HUES6 (cell line): ENCODE data around the gene HFE.
"Not testable (repeated sequence)": the region's sequence is repeated elsewhere in the genome, so short reads cannot be mapped to it uniquely, and the experiment has no call there.

Source experiments
- H3K27ac ChIP-seq: 2 replicates; pipeline ENCODE4 v1.7.0; 2013; ENCODE audit warnings: low read depth, mild to moderate bottlenecking, low read length, inconsistent platforms
- H3K27me3 ChIP-seq: 2 replicates; pipeline ENCODE4 v1.6.1; 2013; ENCODE audit warnings: low read length; ENCODE audit not compliant: control insufficient read depth, insufficient read depth
- H3K36me3 ChIP-seq: 2 replicates; pipeline ENCODE4 v1.6.1; 2013; ENCODE audit warnings: low read length; ENCODE audit not compliant: control insufficient read depth, insufficient read depth
- H3K4me1 ChIP-seq: 2 replicates; pipeline ENCODE4 v1.6.1; 2013; ENCODE audit warnings: low read length; ENCODE audit not compliant: control insufficient read depth, insufficient read depth
- H3K4me3 ChIP-seq: 2 replicates; pipeline ENCODE4 v1.5.1; 2013; ENCODE audit warnings: low read depth, low read length
- H3K9ac ChIP-seq: one replicate; pipeline ENCODE4 v1.6.1; 2013; ENCODE audit warnings: mild to moderate bottlenecking, low read length
- H3K9me3 ChIP-seq: 2 replicates; pipeline ENCODE4 v1.6.1; 2013; ENCODE audit warnings: low read depth, low read length; ENCODE audit not compliant: control insufficient read depth, insufficient read depth

Gene HFE

DNA sequence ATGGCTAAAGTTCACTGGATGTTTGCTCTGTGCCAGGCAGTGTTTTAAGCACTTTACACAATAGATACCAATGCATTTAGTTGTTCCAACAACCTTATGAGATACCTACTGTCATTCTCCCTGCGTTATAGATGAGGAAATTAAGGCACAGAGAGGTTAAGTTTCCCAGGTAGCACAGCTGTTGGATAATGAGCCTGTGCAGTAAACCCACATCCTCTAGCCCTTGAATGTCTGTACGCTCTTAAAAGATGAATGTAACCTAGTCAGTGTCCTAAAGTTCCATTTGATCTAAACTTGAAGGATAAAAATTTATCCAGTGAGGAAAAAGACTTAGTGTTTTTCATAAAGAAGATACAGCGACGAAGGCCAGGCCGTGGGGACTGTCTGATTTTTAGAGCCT is 28.0 kb downstream of the HFE start:
- Histone ChIP-seq H3K9me3 (no peaks in the 10 kb centered on the region), H3K36me3 (no peaks in the 10 kb centered on the region), H3K27ac (no peak overlapping the region), H3K4me1 (peaks cover 4% of the 10 kb centered on the region; the same call in 1 of the 2 replicates), H3K27me3 (no peaks in the 10 kb centered on the region), H3K4me3 (no peak overlapping the region), H3K9ac (no peak overlapping the region)

DNA sequence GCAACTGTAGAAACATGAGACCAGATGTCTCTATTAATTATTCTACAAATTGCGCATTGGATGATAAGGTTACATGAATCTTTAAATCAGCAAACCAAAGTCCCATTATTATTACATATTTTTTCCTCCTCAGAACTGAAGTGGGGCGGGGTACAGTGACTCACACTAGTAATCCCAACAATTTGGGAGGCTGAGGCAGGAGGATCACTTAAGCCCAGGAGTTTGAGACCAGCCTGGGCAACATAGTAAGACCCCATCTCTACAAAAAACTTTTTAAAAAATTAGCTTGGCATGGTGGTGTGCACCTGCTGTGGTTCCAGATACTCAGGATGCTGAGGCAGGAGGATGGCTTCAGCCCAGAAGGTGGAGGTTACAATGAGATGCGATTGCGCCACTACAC is 29.0 kb downstream of the HFE start:
- Histone ChIP-seq H3K27ac (no peak overlapping the region), H3K27me3 (no peaks in the 10 kb centered on the region), H3K9ac (no peak overlapping the region), H3K36me3 (no peaks in the 10 kb centered on the region), H3K4me1 (peaks cover 10% of the 10 kb centered on the region), H3K9me3 (no peaks in the 10 kb centered on the region), H3K4me3 (no peak overlapping the region)

DNA sequence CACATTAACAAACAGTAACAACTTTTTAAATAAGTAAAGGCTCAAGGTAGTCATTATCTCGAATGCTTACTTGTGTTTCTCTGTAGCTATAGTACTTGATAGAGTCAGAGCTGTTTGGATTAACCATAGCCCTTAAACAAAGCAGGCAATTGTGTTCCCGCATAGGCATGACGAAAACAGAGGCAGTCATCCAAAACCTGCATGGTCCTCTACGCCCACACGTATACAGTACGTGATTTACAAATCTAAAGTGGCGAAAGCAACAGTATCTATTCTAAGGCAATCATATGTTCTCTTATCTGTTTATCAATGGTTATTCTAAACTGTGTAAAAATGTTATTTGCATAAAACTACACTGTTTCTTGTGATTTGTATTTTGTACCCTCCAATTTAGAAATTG is 31.8 kb downstream of the HFE start:
- Histone ChIP-seq H3K27me3 (no peaks in the 10 kb centered on the region), H3K4me1 (peaks cover 23% of the 10 kb centered on the region), H3K27ac (no peak overlapping the region), H3K4me3 (no peak overlapping the region), H3K9me3 (no peaks in the 10 kb centered on the region), H3K9ac (no peak overlapping the region), H3K36me3 (no peaks in the 10 kb centered on the region)

DNA sequence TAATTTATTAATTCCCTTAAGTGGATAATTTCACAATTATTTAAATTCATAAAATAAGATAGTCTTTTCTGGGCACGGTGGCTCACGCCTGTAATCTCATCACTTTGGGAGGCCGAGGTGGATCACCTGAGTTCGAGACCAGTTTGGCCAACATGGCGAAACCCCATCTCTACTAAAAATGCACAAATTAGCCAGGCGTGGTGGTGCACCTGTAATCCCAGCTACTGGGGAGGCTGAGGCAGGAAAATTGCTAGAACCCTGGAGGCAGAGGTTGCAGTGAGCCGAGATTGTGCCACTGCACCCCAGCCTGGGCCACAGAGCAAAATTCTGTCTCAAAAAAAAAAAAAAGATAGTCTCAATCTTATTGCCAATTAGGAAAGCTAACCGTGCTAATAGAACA is 32.9 kb downstream of the HFE start:
- H3K36me3 ChIP-seq, H3K27ac ChIP-seq: not testable (repeated sequence)

DNA sequence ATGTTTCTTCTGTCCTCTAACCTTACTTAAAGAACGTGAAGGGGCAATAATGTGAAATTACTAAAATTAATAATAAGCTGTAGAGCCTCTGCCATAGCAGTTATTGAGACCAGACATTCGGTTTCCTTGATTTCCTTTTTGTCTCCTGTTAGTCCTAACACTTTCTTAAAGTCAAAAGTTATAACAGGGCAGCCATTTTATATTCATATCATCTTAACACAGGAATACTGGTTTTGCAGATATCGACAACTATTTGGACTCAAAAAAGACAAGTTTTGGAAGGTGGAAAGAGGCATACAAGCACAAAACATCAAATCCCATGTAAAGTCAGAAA is 33.5 kb downstream of the HFE start:
- Histone ChIP-seq H3K4me3 (no peak overlapping the region), H3K27ac (peak overlapping the region; percentile 29; the same call in 1 of the 2 replicates), H3K9me3 (no peaks in the 10 kb centered on the region), H3K4me1 (peaks cover 23% of the 10 kb centered on the region), H3K9ac (no peak overlapping the region), H3K36me3 (no peaks in the 10 kb centered on the region), H3K27me3 (no peaks in the 10 kb centered on the region)

More for the DNA sequence above, 32.9 kb downstream of the HFE start:
- H3K4me1 ChIP-seq: peaks cover 23% of the 10 kb centered on the region
- not testable (repeated sequence) for H3K27me3 ChIP-seq, H3K9ac ChIP-seq, H3K4me3 ChIP-seq, H3K9me3 ChIP-seq

DNA sequence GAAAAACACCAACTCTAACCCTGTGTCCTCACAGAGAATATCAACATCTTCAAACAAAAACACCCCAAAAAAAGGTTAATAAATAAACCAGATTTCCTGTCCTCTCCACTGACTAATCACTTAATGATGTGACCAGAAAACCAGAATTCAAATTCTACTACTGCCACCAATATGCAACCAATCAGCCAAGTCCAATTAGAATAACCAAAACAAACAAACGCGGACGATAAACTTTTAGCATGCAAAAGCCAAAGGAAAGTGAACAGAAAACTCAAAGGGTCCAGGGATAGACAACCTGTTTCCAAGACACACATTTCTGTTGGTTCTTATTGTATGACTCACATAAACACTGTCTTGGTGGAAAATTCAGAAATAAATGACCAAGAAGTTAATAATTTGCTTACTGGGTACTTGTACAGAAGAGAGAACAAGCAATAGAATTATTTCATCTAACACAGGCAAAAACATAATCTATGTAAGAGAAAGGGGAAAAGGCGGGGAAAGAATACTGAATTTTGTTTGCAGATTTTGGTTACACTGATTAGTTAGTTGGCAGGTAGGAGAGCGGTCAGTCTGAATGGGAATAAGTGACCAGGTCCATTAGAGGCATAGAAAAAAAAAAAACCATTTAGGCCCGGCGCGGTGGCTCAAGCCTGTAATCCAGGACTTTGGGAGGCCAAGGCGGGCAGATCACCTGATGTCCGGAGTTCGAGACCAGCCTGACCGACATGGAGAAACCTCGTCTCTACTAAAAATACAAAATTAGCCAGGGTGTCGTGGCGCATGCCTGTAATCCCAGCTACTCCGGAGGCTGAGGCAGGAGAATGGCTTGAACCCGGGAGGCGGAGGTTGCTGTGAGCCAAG is 34.1 kb downstream of the HFE start:
- Histone ChIP-seq H3K27me3 (no peaks in the 10 kb centered on the region), H3K9me3 (no peaks in the 10 kb centered on the region), H3K27ac (peak overlapping the region; percentile 90; the same call in 1 of the 2 replicates), H3K36me3 (no peaks in the 10 kb centered on the region), H3K4me1 (peaks cover 23% of the 10 kb centered on the region), H3K9ac (no peak overlapping the region), H3K4me3 (no peak overlapping the region)

DNA sequence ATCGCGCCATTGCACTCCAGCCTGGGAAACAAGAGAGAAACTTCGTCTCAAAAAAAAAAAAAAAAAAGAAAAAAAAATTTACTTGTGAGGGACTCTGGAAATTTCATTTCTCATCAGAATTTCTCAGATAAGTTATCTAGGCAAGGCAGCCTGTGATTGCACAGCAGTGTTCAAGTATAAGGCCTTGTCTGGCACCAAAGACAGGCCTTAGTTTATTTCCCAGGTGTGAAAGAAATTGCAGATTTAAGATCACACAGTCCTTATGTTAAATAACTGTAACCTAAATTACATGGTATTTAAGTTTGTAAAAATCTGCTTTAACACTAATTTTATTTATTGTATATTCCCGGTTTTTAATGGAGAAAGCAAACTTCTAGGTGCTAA is 34.8 kb downstream of the HFE start:
- H3K4me1 ChIP-seq: peaks cover 28% of the 10 kb centered on the region
- peak overlapping the region; percentile 91 for H3K4me3 ChIP-seq
- H3K27me3 ChIP-seq: no peaks in the 10 kb centered on the region
- peak overlapping the region; percentile 90 for H3K27ac ChIP-seq
- no peaks in the 10 kb centered on the region for H3K9me3 ChIP-seq
- peak overlapping the region; percentile 92 for H3K9ac ChIP-seq
- H3K36me3 ChIP-seq: no peaks in the 10 kb centered on the region

DNA sequence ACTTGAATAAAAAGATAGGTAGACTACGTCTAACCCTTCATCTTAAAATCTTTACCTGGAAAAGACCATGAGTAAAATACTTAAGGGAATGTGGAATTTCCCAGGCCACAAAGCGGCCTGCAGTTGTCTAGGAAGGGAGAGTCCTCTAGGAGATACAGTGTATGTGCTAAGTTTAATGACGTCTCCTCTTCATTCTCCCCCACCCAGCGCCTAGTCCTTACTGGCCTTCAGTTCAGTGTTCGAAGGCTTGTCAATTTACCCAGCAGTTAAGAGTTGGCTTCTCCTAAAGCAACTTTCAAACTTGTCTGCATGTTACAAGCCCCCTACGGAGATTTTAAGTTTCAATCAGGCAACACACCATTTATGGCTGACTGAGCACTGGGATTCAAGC is 35.2 kb downstream of the HFE start:
- Histone ChIP-seq H3K27ac (peak overlapping the region; percentile 90), H3K9ac (peak overlapping the region; percentile 92)

DNA sequence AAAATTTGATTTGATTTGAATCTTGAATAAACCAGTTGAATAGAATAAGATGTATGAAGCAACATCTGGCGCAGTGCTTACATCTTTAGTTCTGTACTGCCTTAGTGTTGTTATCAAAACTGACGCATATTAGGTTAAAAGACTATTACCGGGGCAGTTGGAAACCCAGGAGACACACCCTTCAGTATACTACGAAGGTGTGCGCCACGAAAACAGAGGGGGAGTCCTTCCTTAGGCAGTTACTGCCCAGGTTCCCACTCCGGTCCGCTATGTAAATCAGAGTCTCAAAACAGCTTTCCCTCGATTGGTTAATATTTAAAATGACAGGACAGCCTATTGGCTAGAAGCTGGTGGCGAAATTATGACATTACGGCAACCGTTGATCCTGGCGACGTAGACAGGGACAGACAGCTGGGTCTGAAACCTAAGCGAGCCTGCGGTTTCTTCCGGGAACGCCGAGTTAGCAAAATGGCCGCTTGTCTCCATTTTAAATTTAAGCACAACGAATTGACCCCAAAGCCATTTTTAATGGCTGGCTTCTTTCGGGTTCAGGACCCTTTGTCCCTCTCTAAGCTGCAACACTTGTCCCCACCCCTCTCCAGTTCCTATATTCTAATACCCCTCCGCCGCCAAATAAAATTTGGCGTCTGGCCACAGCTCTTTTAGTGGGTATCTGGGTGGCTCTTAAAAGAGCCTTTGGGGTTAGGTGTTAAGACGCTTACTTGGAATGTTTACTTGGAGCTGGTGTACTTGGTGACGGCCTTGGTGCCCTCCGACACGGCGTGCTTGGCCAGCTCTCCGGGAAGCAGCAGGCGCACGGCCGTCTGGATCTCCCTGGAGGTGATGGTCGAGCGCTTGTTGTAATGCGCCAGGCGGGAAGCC is 35.8 kb downstream of the HFE start:
- H3K4me1 ChIP-seq: peaks cover 31% of the 10 kb centered on the region
- H3K36me3 ChIP-seq: no peaks in the 10 kb centered on the region
- H3K9ac ChIP-seq: peak overlapping the region; percentile 92
- H3K4me3 ChIP-seq: peak overlapping the region; percentile 91
- peak overlapping the region; percentile 90 for H3K27ac ChIP-seq
- no peaks in the 10 kb centered on the region for H3K27me3 ChIP-seq
- H3K9me3 ChIP-seq: no peaks in the 10 kb centered on the region

More for the DNA sequence above, 35.2 kb downstream of the HFE start:
- Histone ChIP-seq H3K4me1 (peaks cover 31% of the 10 kb centered on the region), H3K27me3 (no peaks in the 10 kb centered on the region), H3K36me3 (no peaks in the 10 kb centered on the region), H3K9me3 (no peaks in the 10 kb centered on the region), H3K4me3 (peak overlapping the region; percentile 91)

DNA sequence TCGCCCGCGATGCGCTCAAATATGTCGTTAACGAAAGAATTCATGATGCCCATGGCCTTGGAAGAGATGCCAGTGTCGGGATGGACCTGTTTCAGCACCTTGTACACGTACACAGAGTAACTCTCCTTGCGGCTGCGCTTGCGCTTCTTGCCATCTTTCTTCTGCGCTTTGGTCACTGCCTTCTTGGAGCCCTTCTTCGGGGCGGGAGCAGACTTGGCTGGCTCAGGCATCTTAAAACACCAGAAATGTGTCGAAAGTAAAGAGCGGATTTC is 36.4 kb downstream of the HFE start:
- H3K27me3 ChIP-seq: no peaks in the 10 kb centered on the region
- H3K4me3 ChIP-seq: peak overlapping the region; percentile 91
- H3K27ac ChIP-seq: peak overlapping the region; percentile 90
- peaks cover 31% of the 10 kb centered on the region for H3K4me1 ChIP-seq
- H3K36me3 ChIP-seq: no peaks in the 10 kb centered on the region
- H3K9me3 ChIP-seq: no peaks in the 10 kb centered on the region
- peak overlapping the region; percentile 92 for H3K9ac ChIP-seq
